Nucleus accumbens (tissue), 56 donors: Measurements from ENCODE around the gene MAGI1.

Source experiments
- DNase-seq, 56 donors: peaks; one replicate each; lab custom pipeline; 2025; lab: John Stamatoyannopoulos, UW

MAGI1 gene

DNA sequence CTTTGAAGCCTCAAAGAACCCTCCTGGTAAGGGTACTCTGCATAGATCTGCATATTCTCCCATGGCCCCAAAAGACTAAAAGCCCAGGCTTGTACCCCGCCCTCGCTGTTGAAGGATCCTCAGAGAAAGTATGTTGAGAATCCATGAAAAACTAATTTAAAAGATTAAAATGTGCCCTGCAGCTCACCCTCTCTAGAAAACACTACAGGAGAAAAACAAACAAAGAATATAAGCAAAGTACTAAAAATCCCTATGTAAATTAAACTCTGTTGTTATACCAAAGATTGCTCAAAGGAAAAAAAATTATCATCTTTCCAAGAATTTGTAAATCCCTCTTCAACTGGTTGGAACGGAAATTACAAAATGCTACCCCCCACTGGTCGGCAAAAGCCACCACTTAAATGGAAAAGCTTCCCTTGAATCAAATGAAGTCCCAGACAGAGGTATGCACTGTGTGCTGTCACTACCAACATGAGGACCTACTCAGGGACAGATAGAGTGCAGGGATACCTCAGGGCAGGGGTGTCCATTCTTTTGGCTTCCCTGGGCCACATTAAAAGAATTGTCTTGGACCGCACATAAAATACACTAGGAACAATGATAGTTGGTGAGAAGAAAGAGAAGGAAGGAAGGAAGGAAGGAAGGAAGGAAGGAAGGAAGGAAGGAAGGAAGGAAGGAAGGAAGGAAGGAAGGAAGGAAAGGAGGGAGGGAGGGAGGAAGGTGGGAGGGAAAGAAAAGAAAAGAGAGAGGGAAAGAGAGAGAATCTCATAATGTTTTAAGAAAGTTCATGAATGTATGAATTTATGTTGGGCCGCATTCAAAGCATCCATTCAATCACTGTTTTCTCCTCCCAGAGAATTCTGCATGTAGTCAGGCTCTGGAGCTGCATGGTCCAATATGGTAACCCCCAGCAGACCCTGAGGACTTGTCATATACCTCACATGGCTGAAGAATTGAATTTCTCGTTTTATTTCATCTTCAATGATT is 88.1 kb downstream of the MAGI1 start:
- DNase-seq, result no peak

DNA sequence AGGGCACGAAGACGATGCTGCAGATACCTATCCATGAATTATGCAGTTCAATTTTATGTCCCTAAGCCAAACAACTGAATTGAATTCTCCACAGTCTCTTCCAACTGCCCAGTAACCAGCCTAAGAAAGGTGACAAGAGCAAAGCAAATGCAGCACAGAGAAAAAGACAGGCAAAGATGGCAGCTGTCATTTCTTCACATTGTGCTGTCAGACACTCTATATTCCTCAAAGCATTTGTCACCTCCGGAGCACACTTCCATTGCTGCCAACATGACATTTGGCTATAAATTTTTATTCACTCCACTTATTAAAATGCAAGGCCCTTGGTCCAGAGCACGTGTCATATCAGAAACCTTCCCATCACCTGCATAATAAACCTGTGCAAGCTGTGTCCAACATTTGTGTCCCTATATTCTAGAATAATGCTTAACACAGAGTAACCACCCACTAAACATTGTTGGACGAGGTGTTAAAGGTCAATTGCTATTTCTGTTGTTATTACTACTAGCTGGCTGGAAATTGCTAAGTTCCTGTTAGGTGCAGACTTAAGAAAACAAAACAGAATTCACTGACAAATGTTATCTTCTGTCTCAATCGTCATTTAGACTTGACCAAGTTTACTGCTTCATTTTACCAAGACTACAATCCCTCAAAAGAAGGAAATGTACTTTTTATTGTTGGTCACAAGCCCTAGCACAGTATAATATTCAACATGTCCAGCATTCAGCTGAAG is 89.7 kb downstream of the MAGI1 start:
- no peak for DNase-seq

DNA sequence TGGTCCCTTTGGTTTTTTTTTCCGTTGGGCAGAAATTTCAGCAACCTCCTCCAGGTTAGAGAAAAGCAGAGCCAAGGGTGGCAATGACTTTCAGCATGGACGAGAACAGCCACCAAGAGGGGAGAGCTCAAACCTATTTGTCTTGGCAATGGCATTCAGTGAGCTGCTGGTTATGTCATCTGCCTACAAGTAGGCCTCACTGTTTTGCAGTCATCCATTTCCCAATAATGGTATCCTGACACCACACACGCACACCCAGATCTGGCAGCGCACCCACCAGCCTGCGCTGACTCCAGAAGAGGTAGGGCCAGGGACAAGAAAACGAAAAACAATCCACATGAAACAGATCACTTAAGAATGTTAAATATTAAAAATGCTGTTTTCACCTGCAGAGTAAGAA is 92.3 kb downstream of the MAGI1 start:
- DNase-seq, result no peak

DNA sequence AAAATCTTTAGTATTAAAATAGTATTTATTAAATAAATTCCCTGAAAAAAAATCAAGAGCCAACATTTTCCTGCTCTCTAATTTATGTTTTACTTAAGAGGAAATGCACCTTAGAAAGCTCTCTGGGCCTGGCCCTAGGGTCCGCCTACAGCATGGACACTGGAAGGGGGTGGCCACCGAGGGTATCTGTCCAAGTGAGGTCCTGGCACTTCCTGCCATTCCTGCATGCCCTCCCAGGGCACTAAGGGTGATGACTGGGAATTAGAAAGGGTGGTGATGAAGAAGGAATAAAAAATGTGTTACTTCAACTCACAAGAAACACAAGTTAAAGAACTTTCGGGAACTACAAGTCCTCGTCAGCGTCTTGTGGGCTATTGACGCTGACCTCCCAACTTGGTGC is 92.8 kb downstream of the MAGI1 start:
- no peak for DNase-seq

DNA sequence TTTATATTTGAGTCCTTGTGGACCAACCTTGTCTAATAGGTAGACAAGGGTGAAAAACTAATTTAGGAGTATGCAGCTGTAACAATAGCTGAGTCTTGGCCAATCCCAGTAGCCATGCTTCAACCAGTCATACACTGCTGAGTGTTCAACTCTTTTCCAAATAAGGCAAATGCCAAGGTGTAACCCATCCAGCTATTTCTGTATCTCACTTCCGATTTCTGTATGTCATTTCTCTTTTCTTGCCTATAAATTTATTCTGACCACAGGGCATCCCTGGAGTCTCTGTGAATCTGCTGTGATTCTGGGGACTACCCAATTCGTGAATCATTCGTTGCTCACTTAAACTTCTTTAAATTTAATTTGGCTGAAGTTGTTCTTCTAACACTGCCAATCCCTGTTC is 93.2 kb downstream of the MAGI1 start:
- no peak for DNase-seq

DNA sequence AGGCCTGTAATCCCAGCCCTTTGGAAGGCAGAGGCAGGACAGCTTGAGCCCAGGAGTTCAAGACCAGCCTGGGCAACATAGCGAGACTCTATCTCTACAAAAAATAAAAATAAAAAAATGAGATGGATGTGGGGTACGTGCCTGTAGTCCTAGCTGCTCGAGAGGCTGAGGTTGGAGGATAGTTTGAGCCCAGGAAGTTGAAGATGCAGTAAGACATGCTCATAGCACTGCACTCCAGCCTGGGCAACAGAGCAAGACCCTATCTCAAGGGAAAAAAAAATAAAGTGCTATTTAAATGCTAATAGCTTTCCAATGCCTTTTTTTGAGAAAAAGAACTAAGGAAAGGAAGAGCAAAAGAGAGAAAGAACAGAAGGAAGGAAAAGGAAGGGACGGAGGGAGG is 94.5 kb downstream of the MAGI1 start:
- DNase-seq, result no peak

DNA sequence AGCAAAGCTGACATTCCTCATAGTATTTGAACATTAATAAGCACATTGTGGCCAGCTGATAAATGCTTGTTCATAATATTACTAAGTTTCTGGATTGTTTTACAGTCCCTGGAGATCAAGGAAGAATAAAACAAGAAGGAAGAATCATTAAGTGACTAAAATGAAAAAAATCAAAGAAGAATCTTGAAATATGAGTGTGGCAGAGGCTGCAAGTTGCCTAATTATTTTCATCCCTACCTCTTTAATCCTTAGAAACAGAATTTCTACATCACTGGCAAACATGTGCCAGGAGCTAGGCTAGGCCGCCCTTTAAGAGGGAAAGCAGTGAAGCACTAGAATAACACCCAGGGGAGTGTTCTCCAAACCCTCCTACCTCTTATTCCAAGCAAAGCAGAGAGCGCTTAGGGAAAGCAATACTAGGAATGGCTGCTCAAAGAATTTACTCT is 98.9 kb downstream of the MAGI1 start:
- DNase-seq, result no peak

DNA sequence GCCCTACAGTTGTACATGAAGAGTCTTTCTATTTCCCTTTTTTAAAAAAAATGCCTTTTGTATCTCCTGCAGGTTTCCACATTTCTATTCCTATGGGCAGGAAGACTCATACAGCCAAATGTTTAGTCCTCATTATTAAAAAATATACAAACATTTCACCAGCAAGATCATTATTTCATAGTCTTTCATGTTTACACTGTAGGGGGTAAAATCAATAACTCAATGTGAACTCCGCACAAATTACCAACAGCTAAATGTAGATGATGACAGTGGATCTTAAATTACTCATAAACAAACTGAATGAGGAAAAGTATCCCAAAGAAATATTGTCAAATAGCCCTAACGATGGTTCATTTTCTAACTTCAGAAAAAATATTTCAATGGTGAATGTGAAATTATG is 99.5 kb downstream of the MAGI1 start:
- DNase-seq, result no peak

DNA sequence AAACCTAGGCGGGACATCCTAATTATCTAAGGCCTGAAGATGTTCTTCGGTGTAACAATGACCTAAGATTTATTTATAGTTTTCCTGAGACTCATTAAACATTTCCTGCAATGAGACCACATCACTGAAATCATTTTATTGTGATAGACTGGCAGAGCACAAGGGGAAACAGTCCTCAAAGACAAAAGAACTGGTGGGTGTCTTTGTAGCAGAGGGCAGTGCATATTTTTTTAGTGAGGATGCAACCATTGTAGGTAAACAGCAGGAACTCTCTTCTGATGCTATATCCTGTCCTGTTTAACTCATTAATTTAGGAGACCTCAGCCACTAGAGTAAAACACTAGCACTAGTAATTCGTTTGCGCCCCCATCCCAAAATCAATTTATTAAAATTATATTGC is 100.0 kb downstream of the MAGI1 start:
- DNase-seq, result no peak

DNA sequence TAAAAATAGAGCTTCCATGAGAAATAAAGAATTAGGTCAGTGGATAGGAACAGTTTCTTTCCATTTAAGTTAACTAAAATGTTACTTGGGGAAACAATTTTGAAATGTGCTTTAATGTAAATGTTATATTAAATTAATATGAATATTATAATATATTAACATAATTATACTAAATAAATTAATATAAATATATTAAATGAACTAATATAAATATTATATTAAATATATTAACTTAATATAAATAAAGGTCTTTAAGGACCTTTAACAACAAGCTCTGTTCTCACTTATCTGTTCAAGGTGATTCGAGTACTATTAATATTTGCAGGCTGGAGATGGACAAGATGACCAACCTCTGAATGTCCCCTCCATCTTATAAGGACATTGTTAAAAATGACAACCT is 100.6 kb downstream of the MAGI1 start:
- DNase-seq, result no peak

DNA sequence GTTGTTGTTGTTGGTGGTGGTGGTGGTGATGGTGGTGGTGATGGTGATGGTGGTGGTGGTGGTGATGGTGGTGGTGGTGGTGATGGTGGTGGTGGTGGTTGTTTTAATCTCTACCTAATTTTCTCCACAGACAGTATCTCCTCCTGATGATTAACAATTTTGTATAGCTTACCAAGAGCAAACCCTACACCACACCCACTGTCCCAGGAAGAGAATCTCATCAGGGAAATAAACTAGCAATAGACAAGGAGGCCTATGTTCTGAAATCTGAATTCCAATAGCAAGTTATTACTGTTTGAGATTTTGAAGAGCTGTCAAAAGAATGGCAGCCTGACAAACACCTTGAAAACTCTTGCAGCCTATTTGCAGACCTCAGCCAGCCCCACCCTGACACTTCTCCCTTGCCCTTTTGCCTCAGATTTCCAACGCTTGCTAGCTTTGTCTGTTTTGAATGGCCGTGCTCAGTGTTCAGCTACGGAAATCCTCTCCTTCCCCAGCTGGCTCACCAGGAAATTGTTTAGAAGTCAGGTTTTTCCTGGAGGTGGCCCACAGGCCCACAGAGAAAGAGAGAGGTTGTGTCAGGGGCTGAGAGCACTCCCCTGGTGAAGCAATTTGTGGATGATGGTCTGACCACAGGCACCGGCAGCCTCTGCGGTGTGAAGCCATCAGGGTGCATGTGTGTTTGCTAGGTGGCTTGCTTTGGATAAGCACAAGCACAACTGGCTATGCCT is 101.6 kb downstream of the MAGI1 start:
- no peak for DNase-seq

DNA sequence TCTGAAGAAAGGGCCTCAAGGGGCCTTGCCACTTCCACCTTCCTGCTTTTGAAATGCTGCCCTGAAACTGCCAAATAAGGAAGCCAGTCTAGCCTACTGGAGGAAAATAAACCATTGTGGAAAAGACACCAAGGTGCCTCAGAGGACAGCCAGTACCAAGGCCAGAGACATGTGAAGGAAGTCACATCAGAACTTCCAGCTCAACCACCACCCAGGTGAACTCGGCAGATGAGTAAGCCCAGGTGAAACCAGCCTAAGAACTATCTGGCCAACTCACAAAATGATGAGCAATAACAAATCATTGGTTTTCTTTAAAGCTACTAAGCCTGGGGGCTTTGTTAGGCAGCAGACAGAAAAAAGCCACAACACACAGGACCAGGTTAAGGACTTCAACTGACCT is 103.0 kb downstream of the MAGI1 start:
- DNase-seq, result no peak

DNA sequence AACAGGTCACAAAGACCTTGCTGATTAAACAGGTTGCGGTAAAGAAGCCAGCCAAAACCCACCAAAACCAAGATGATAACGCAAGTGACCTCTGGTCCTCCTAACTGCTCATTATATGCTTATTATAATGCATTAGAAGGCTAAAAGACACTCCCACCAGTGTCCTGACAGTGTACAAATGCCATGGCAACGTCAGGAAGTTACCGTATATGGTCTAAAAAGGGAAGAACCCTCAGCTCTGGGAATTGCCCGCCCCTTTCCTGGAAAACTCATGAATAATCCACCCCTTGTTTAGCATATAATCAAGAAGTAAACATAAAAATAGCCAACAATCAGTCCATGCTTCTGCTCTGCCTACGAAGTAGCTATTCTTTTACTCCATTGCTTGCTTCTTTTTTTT is 108.1 kb downstream of the MAGI1 start:
- no peak for DNase-seq

DNA sequence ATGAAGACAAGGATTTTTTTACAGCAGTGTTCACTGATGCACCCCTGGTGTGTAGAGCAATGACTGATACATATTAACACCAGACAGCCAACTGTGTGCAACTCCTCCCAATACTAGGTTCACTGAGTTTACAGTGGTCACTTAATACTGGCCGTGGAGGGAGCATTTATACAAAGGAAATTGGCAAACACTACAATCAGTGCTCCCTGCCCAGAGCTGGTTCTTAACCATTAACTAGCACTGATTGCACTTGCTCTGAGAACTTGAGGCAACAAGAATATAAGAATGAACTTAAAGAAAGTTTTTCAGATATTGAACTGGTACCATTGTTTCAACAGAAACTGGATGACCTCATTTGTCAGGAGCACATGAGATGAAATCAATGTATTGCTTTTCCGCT is 110.6 kb downstream of the MAGI1 start:
- DNase-seq, result no peak

DNA sequence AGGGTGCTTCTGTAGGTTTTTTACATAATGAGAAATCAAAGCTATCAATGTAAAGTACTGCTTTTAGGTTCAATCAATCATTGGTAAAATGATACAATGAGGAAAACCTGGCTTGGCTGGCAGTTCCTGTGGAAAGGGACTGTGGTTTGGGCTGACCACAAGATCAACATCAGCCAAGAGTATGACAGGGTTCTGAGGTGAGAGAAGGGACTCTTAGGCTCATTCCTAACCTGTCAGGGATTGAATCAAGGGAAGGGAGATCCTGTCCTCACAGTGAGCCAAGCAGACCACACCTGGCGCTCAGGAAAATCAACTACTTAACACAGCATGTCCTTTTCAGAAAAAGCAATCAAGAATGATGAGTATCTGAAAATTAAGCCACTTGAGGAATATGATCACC is 111.1 kb downstream of the MAGI1 start:
- no peak for DNase-seq

DNA sequence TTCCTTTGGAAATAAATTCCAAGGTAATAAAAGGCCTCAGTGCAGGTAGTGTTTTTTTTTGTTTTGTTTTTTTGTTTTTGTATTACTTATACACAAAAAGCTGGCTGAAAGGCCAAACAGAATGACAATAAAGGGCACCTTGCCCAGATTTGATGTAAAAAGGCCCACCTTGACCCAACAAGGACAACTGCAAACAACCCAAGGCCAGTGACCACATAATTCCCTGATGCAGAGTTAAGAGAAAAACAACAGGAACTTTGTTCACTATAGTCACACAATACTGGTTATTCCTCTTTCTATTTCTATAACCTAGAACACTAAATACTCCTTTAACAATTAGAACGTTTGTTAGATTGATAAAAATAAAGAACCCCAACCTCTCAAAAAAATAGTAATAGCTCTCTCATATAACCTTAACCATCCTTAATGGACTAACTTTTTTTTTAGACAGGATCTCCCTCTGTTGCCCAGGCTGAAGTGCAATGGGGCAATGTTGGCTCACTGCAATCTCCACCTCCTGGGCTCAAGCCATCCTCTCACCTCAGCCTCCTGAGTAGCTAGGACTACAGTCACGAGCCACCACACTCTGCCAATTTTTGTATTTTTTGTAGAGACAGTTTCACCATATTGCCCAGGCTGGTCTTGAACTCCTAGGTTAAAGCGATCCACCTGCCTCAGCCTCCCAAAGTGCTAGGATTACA is 113.3 kb downstream of the MAGI1 start:
- DNase-seq, result no peak

DNA sequence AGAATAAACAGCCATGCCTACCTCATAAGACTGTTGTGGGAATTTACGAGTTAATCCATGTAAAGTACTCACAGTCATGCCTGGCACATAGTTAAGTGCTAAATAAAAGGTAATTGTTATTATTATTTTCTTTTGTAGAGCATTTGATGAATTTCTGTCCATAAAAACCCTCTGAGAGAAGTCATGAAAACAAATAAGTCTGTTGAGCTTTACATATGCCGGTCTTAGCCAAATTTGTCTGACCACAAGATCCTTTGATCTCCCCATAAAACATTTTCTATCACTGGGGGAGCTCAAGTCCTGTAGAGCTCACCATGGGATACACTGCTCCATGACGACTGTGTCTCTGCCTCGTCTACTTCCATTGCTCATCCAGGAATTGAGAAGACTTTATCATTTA is 114.0 kb downstream of the MAGI1 start:
- no peak for DNase-seq

DNA sequence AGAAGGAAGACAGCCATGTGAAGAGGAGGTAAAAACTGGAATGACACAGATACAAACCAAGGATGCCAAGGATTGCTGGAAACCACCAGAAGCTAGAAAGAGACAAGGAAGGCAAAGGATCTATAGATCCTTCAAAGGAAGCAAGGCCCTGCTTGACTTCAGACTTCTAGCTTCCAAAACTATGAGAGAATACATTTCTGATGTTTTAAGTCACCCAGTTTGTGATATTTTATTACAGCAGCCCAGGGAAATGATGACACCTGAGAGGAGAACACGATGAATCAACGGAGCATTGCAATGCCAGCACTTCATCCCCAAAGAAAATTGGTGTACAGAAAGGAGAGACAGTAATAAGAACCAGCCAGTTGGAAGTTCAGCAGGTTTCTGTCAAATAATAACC is 116.3 kb downstream of the MAGI1 start:
- DNase-seq, result no peak

DNA sequence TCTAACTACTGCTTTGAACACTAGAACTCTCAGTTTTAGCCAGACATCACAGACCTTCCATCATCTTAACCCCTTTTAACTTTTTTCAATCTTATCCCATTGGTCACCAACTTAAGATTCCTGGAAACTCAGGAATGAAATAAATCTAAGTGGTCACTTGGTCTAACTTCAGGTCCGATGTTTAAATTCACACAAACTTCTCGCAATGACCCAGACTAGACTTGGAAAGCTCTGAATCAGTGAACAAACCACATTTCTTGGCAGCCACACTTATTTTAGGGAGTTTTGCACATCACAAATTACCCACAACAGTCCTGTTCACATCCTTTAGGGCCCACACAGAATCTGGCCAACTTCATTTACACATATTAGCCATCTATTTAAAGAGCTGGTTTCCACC is 118.9 kb downstream of the MAGI1 start:
- no peak for DNase-seq

DNA sequence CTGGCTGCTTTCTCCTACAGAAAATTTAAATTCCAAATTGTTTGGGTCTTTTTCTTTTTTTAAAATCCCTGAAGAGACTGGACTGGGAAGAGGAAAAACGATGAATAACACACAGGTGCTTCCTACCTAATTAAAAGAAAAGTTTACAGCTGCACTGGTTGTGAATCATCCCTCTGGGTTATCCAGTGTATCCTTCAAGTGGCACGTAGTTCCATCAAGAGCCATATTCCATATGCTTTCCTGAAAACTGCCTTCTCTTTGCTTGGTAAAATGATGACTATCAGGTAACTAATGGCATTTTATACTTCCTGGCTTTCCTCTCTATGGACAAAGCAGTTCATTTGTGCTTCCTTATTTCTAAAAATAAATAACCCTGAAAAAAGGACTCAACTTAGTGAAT is 123.2 kb downstream of the MAGI1 start:
- DNase-seq, result no peak
